Ascending aorta (tissue), 2 donors: Measurements from ENCODE around the gene STIL. TPM values are rescaled to one million over a fixed set of nuclear protein-coding genes. Genes with fewer than 3 reads are reported as not detected.

ENCODE experiments used
- DNase-seq, 2 donors: peaks; one replicate each; pipeline ENCODE4 v3.0.0-alpha.2; 2019; ENCODE audit warnings: low spot score in 2 of 2
- H3K27ac ChIP-seq, 2 donors: fragments of 200-600 bp; sonication (generic); one replicate each; pipeline ENCODE4 v1.5.1; 2016 to 2017; ENCODE audit warnings: mild to moderate bottlenecking in 1 of 2
- H3K27me3 ChIP-seq: fragments of 200-600 bp; sonication (generic); one replicate; pipeline ENCODE4 v1.5.1; 2017
- H3K36me3 ChIP-seq, 2 donors: fragments of 200-600 bp; sonication (generic); one replicate each; pipeline ENCODE4 v1.5.1; 2016
- H3K4me1 ChIP-seq, 2 donors: fragments of 200-600 bp; sonication (generic); one replicate each; pipeline ENCODE4 v1.5.1; 2016 to 2017; ENCODE audit warnings: mild to moderate bottlenecking in 1 of 2
- H3K4me3 ChIP-seq, 2 donors: fragments of 200-600 bp; sonication (generic); one replicate each; pipeline ENCODE4 v1.5.1; 2016 to 2017; ENCODE audit warnings: mild to moderate bottlenecking in 1 of 2
- H3K9me3 ChIP-seq, 2 donors: fragments of 200-600 bp; sonication (generic); one replicate each; pipeline ENCODE4 v1.5.1; 2016
- CTCF ChIP-seq, 3 experiments: fragments of 200-600 bp in 2 of 3; fragments of 450-650 bp in 1 of 3; sonication (generic) in 2 of 3; IDR thresholded peaks; one replicate each; pipeline ENCODE4 v1.5.1; 2016 to 2019; ENCODE audit warnings: antibody characterized with exemption in 3 of 3, mild to moderate bottlenecking in 1 of 3, moderate library complexity in 1 of 3
- intact Hi-C: fragments of 100-400 bp; cut with DNase I; formaldehyde crosslinking; loops from one replicate; pipeline ENCODE4 v1.15.1; 2023
- total RNA-seq: library from RNA; depleted of rRNA; stranded (reverse); fragments of >200 nt; gene quantifications from one replicate; pipeline ENCODE4 v1.1.0, GENCODE V29; 2016

Gene STIL
- total RNA-seq, 1 donor from 2014 or later: 0.11 TPM

- Histone ChIP-seq H3K36me3 (no peaks in the 10 kb centered on the region), H3K9me3 (no peaks in the 10 kb centered on the region), H3K4me1 (peaks cover 4 to 10% of the 10 kb centered on the region in 2 donors), H3K4me3 (no peak overlapping the region), H3K27me3 (peaks cover 27% of the 10 kb centered on the region), H3K27ac (no peak overlapping the region)
- peak in 1 of 2 donors; percentile 35 for DNase-seq
- TF ChIP-seq CTCF (IDR thresholded peaks at IDR 0.05): no peak
- intact Hi-C loops: no loop called here
These were observed 89.8 kb downstream of the STIL start for GRCh38 chr1:47223921-47224675.

DNA sequence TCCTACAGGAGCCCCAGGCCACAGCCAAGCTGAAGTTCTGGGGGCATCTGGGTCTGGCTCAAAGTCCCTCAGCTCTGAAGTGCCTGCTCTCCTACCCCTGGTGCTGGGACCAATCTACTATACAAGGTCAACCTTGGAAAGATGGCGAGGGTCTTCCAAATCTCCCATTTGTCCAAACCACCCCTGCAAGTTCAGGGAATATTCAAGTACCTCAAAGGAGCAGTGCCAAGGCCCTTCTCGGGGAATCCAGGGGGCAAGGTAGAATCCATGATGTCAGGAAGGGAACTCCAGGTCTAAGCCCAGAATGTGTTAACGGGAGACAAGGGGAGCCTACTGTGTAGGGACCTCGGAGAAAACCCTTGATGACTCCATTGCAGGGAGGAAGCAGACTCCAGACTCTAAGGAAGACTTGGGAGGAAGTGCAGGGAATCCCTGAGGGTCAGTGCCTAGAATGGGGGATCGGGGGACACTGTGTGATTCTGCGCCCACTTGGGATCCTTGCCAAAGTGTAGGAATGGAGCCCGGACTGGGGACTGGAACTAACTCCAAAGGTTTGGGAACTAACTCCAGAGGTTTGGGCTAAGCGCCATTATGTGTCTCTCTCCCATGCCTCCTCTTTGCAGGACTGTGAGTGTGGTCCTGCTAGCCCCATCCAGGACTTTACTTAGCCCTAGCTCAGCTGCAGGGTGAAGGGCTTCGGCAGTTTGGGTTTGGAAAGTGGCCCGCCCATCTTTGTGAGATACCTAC is 90.6 kb downstream of the STIL start:
- no peaks in the 10 kb centered on the region for H3K36me3 ChIP-seq
- H3K9me3 ChIP-seq: no peaks in the 10 kb centered on the region
- H3K4me1 ChIP-seq: peaks cover 4 to 10% of the 10 kb centered on the region in 2 donors
- no peak overlapping the region for H3K4me3 ChIP-seq
- no peak for TF ChIP-seq CTCF (IDR thresholded peaks at IDR 0.05)
- intact Hi-C loops: no loop called here
- no peak overlapping the region for H3K27ac ChIP-seq
- peaks cover 20% of the 10 kb centered on the region for H3K27me3 ChIP-seq
- DNase-seq: no peak

DNA sequence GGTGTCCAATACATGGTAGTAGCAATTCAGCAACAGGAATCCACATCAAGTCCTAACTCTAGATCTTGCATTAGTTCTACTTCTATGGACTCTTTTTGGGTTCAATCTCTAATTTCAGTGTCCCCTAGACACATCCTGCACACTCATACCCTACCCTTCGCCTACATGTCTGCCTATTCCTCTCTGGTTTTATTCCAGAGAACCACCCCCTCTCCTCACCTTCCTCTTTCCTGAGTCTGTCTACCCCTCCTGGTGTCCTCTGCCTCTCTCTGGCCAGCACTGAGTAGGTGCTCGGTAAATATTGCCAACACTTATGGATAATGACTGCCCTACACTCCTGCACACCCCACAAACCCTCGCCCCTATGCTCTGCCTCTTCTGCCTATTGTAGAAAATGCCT is 91.5 kb downstream of the STIL start:
- Histone ChIP-seq H3K36me3 (no peaks in the 10 kb centered on the region), H3K27me3 (peaks cover 14% of the 10 kb centered on the region), H3K4me1 (peaks cover 4 to 10% of the 10 kb centered on the region in 2 donors), H3K4me3 (no peak overlapping the region), H3K27ac (no peak overlapping the region), H3K9me3 (no peaks in the 10 kb centered on the region)
- no peak for DNase-seq
- intact Hi-C loops: no loop called here
- no peak for TF ChIP-seq CTCF (IDR thresholded peaks at IDR 0.05)

GRCh38 chr1:47219590-47220220 is 94.2 kb downstream of the STIL start:
- Histone ChIP-seq H3K4me3 (no peak overlapping the region), H3K36me3 (no peaks in the 10 kb centered on the region), H3K9me3 (no peaks in the 10 kb centered on the region), H3K27me3 (peaks cover 5% of the 10 kb centered on the region), H3K4me1 (no peaks in the 10 kb centered on the region), H3K27ac (no peak overlapping the region)
- intact Hi-C loops: no loop called here
- peak in 1 of 2 donors; percentile 52 for DNase-seq
- no peak for TF ChIP-seq CTCF (IDR thresholded peaks at IDR 0.05)

DNA sequence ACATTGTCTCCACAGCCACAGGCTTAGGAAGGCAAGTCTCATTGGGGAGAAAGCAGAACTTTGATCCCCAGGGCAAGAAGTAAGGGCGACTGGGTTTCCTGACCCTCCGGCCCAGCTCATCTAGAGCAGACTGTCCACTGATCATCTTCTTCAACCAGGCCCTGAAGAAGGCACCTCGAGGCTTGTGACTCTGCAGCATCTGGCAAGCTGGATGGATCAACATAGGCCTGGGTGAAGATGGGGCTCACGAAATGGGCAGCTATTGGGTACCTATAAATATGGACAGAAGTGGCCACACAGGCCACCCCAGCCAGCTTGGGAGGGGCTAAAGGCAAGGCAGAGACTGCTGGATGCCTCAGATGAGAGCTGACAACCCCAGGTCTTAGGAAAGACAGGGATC is 94.9 kb downstream of the STIL start:
- Histone ChIP-seq H3K4me1 (no peaks in the 10 kb centered on the region), H3K4me3 (no peak overlapping the region), H3K27ac (no peak overlapping the region), H3K36me3 (no peaks in the 10 kb centered on the region), H3K27me3 (no peaks in the 10 kb centered on the region), H3K9me3 (no peaks in the 10 kb centered on the region)
- intact Hi-C loops: no loop called here
- no peak for TF ChIP-seq CTCF (IDR thresholded peaks at IDR 0.05)
- DNase-seq: peak in 1 of 2 donors; percentile 39
